GM21381 (cell line): ENCODE data around the gene TEX19.

Experiments used
- ATAC-seq: cut with Tn5 transposase; IDR thresholded peaks from one replicate; pipeline ENCODE4 v1.9.1; 2021; ENCODE audit warnings: mild to moderate bottlenecking, moderate library complexity; ENCODE audit not compliant: unreplicated experiment

The TEX19 gene

DNA sequence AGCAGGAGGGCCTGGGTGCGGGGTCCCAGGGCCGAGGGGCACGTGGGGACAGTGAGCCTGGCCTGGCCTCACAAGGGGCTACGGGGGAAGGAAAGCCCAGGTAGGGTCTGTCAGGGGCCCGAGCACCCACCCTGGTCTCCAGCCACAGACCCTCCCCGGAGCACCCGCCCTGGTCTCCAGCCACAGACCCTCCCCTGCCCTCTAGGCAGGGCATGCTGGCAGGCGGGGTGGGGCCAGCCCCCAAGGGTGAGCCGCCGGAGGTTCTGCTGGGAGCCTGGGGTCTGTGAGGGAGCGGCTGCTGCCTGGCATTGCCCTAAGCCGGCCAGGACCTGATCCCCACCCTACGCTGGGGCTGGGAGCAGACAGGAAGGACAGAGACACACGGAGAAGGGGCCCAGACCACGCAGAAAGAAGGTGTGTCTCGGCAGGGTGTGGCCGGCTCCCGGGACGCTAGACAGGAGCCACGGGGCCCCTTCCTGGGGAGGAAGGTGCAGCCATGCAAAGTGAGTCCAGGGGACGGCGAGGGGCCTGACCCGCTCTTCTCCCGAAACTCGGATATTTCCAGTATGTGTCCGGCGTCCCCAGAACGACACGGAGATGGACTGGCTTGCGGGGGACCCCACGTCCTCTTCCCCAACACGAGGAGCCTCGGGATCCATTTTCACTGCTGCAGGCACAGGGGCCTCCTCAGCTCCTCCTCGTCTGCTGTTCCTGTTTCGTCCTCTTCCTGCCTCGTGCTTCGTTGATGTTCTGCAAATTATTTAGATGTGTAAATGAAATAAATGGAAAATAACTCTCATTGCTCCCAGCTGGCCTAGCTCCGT is 28.0 kb downstream of the TEX19 start:
- no peak for ATAC-seq

DNA sequence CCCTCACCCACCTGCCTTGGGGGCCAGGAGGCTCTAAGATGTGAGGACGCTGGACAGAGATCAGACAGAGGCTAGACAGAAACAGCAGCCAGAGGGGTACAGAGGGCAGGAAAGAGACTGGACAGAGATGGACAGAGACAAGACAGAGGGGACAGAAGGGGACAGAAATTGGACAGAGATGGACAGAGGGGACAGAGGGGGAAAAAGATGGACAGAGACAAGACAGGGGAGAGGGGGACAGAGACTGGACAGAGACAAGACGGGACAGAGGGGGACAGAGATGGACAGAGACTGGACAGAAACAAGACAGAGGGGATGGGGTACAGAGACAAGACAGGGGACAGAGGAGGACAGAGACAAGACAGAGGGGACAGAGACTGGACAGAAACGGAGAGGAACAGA is 28.7 kb downstream of the TEX19 start:
- no peak for ATAC-seq

DNA sequence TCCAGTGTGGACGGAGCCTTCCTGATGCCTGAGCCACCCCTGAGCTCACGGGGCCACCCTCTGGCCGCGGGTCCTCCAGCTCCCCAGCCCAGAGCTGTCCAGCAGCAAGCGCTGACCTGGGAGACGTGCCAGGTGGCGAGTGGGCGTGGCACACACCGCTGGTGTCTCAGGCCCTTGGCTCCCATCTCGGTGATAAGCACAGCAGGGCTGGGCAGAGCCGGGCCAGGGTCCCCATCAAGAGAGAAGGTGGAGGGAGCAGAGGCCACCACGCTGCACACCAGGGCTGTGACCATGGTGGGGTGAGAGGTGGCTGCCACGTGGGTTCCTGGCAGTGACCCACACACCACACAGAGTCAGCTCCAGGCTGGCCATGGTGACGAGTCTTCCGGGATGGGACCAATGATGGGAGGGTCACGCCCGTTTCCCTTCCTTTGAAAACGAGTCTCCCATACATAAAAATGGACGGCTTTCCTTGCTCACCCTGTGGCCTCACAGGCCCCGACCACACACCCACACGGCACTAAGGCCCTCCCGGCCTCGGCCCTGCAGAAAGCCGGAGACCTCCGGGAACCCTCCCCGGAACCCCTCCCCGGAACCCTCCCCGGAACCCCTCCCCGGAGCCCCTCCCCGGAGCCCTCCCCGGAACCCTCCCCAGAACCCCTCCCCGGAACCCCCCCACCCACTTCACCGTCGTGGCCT is 29.3 kb downstream of the TEX19 start:
- ATAC-seq = no peak

- no peak for ATAC-seq
Observed at GRCh38 chr17:82388922-82389283, 29.9 kb downstream of the TEX19 start.

- ATAC-seq = no peak
Observed at GRCh38 chr17:82389379-82389778, 30.3 kb downstream of the TEX19 start.

DNA sequence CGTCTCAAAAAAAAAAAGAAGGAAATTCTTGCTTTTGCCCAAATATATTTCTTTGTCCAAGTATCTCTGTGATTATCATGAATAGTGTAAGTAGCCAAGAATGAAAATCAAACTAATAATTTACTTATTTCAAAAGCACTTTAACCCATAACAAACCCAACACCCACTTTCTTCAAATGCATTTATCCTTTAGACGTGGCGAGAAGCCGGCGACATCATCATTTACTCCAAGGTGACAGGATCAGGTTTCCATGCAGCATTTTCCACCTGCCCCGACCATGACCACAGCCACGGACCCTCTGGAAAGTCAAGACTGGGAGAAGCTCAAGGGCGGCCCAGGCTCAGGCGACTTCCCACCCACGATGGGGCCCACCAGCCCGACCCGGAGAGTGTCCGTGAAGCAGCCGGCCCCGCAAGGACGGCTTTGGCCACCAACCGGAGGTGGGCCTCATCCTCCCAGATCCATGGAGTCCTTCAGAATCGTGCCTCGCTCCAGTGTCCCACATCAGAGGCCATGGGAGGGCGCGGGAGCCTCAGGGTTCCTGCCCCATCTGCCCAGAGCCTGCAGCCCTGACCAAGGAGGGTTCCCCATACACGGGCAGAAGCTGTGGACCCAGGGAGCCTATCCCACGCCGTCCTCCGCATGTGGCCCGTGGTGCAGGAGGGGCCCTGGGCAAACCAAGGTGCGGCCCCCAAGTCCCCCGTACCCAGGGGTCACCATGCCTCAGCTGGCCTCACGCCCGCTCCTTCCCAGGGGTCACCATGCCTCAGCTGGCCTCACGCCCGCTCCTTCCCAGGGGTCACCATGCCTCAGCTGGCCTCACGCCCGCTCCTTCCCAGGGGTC is 31.2 kb downstream of the TEX19 start:
- no peak for ATAC-seq

DNA sequence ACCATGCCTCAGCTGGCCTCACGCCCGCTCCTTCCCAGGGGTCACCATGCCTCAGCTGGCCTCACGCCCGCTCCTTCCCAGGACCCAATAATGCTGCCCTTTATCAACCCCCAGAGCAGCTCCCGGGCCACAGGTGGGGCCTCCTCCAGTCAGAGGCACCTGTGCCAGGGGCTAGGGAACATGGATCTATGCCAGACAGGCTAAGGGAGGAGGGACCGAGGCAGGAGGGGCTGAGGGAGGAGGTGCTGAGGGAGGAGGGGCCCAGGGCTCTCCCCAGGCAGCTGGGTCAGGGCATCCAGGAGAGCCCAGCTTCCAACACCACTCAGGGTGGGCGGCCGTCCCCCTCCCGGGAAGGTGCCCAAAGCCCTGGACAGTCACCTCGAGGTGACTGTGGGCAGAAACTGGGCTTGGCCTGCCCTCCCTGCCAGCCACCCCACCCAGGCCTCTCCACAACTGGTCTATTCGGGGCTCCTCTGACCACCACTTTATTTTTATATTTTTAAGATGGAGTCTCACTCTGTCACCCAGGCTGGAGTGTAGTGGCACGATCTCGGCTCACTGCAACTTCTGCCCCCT is 31.9 kb downstream of the TEX19 start:
- no peak for ATAC-seq

DNA sequence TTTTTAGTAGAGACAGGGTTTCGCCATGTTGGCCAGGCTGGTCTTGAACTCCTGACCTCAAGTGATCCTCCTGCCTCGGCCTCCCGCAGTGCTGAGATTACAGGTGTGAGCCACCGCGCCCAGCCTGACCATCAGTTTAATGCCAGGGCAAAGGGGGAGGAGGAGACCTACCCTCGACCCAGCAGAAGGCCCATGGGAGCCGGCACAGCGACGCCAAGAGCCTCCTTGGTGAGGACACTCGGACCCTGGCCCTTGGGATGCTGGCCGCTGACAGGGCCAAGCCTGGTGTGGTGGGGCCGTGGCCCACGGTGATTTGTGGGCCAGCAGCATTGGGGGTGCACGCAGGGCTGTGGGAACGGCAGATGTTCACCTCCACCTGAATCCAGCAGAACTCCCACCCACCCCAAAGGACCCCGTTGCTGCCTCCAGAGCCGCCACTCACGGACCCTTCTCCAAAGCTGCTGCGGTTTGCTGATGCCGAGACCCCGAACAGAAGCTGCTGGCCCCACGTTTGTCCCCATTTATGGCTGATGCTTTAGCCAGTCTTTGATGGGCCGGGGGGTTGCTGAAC is 32.5 kb downstream of the TEX19 start:
- ATAC-seq = no peak

GRCh38 chr17:82392209-82392920 is 33.3 kb downstream of the TEX19 start:
- ATAC-seq = no peak

GRCh38 chr17:82392941-82393340 is 33.9 kb downstream of the TEX19 start:
- no peak for ATAC-seq

DNA sequence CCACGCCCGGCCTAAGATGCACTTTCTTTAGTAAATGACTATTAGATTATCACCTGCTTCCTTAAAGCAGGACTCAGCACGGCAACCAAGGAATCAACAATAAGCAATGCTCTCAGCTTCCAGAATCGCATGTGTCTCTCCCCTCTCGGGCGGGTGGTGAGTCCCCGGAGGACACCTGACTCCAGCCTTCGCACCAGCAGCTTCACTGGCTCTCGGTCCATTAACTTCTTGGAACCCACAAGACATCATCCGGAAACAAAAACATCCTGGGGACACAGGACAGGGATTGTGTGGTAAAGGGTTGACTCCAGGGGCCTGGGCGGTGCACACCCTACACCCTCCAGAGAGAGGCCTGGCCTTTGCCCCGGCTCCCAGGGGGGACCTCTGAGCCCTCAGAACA is 35.2 kb downstream of the TEX19 start:
- no peak for ATAC-seq

GRCh38 chr17:82396601-82397435 is 37.8 kb downstream of the TEX19 start:
- ATAC-seq = no peak

DNA sequence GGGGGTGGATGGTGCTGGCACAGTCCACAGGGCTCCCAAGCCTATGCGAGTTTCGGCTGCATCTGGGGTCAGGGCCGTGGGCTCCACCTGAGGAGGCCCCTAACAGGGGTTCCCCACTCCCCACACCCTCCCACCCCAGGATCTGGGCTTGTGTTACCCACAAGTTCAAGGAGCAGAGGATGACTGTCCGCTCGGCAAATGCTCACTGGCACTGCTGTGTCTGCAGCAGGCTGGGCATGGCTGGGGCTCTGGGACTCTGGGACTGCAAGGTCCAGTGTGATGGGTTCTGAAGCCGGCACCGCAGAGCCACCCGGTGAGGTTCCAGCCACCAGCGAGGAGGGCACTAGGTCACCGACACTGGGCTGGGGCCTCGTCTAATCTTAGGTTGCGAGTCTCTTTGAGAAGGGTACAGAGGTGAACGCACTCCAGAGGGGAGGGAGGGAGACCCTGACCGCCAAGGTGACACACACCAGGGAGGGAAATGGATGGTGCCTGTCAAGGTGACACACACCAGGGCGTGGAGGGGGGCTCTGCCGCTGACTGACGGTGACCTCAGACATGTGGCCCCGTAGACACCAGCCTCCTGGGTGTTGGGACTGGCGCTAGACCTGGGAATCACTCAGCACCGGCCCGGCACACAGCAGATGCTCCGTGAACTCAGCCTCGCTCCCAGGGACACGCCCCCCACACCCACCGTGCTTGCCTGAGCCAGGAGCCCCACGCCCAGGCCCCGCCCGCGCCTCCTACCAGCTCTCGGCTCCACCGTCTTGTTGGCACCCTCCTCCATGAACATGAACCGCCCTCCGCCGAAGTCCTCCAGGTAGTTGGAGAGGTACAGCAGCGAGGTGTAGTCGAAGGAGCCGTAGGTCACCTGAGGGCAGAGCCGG is 38.6 kb downstream of the TEX19 start:
- no peak for ATAC-seq

- no peak for ATAC-seq
Observed at GRCh38 chr17:82399041-82399441, 40.0 kb downstream of the TEX19 start.

DNA sequence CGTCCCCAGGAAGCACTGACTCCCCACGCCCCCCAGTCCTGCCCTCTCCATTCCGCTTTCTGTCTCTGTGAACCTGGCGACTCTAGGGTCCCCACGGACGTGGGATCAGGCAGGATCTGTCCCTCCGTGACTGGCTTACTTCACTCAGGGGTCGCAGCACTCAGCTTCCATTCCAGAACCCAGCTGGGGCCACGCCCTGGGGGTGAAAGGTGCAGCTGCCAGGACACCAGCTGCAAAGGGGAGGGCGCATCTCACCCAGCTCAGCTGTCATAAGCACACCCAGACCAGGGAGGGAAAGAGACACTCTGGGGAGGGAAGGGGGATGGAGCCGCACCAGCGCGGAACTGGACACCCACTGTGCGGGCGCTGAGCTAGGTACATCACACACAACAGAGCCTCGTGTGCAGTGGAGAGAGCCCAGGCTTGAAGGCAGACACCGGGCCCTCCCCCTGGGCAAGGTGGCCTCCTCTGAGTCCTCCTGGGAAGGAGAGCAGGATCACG is 40.6 kb downstream of the TEX19 start:
- ATAC-seq = no peak

GRCh38 chr17:82400206-82400605 is 41.2 kb downstream of the TEX19 start:
- no peak for ATAC-seq

DNA sequence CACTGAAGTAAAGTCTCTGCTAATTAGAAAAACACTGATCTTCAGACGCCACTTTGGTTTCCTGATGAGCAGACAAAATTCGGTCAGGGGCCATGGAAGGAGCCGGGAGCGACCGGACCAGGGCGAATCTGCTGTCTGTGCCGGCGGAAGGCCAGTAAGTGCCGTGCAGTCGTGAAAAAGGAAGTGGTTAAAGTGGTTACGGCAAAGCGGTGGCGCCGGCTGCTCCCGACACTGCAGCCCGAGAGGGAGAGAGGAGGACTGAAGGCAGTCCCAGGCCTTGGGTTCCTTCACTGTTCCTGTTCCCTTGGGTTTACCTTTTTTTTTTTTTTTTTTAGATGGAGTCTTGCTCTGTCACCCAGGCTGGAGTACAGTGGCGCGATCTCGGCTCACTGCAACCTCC is 41.8 kb downstream of the TEX19 start:
- no peak for ATAC-seq

- ATAC-seq = peak; percentile 73
Observed at GRCh38 chr17:82402865-82403264, 43.8 kb downstream of the TEX19 start.
